HepG2 (cell line): ENCODE results near the gene THADA.

ENCODE experiments used
- BRCA1 ChIP-seq: sonication (generic); formaldehyde crosslinking; IDR thresholded peaks from 2 replicates; pipeline ENCODE4 v1.4.0; 2020; ENCODE audit warnings: missing genetic modification reagents
- EP300 ChIP-seq, 3 experiments: sonication (generic) in 1 of 3; formaldehyde crosslinking in 1 of 3; IDR thresholded peaks; 2 replicates each; pipeline versions ENCODE4 v1.5.1 to v1.6.1; 2011 to 2020; ENCODE audit warnings: low read depth in 2 of 3, low read length in 2 of 3, borderline replicate concordance in 1 of 3, improper control_type of control experiment in 1 of 3, mild to moderate bottlenecking in 1 of 3, missing genetic modification reagents in 1 of 3, moderate library complexity in 1 of 3
- POLR2AphosphoS5 ChIP-seq: IDR thresholded peaks from 2 replicates; pipeline ENCODE4 v1.6.1; 2012; ENCODE audit warnings: low read depth, low read length
- REST ChIP-seq, 2 experiments: IDR thresholded peaks; 2 replicates each; pipeline ENCODE4 v1.6.1; 2011 to 2012; ENCODE audit warnings: low read length in 2 of 2, borderline replicate concordance in 1 of 2, low read depth in 1 of 2, mild to moderate bottlenecking in 1 of 2, moderate library complexity in 1 of 2
- RFX5 ChIP-seq: IDR thresholded peaks from 2 replicates; pipeline ENCODE4 v1.6.1; 2011; ENCODE audit warnings: low read depth, low read length, improper control_type of control experiment
- SAFB2 ChIP-seq: sonication (generic); formaldehyde crosslinking; IDR thresholded peaks from 2 replicates; pipeline ENCODE4 v1.5.1; 2020; ENCODE audit warnings: missing genetic modification reagents, low read depth, mild to moderate bottlenecking, borderline replicate concordance
- SMARCC2 ChIP-seq: fragments of 450-650 bp; IDR thresholded peaks from 2 replicates; pipeline ENCODE4 v1.6.1; 2017; ENCODE audit warnings: antibody characterized with exemption, mild to moderate bottlenecking
- ZNF549 ChIP-seq: sonication (generic); formaldehyde crosslinking; IDR thresholded peaks from 2 replicates; pipeline ENCODE4 v1.5.0; 2020; ENCODE audit warnings: missing genetic modification reagents
- TF ChIP-seq, protein P1 (sequence below): sonication (generic); formaldehyde crosslinking; IDR thresholded peaks from 2 replicates; pipeline ENCODE4 v1.5.0; 2020; ENCODE audit warnings: mild to moderate bottlenecking, missing genetic modification reagents, moderate library complexity

DNA sequence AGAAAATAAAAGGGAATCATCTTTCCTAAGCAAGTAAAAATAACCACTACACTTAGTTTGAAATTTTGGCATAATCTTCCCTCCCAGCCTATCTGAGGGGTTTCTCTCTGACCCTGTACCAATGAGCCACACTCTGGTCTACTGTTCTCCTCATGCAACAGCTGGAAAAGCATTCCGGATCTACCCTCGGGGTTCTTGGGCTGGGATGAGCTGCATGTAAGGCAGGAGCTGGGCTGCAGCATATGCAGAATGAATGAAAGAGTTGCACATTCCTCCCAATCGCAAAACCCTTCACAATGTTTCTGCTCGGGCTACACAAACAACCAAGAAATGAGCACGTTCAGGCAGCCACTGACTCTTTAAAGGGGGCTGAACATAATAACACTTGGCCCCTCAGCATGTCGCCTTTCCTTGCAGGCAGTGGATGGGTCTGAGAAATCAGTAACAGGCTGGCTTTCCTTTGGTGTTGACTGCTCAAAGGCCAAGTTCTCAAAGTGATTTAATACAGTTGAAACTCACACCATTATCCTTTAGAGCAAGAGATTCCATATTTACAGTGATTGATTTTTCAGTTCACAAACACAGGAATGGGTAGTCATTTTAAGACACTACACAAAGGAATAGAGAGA, 189.1 kb downstream of the THADA start:
- TF ChIP-seq, protein P1, sequence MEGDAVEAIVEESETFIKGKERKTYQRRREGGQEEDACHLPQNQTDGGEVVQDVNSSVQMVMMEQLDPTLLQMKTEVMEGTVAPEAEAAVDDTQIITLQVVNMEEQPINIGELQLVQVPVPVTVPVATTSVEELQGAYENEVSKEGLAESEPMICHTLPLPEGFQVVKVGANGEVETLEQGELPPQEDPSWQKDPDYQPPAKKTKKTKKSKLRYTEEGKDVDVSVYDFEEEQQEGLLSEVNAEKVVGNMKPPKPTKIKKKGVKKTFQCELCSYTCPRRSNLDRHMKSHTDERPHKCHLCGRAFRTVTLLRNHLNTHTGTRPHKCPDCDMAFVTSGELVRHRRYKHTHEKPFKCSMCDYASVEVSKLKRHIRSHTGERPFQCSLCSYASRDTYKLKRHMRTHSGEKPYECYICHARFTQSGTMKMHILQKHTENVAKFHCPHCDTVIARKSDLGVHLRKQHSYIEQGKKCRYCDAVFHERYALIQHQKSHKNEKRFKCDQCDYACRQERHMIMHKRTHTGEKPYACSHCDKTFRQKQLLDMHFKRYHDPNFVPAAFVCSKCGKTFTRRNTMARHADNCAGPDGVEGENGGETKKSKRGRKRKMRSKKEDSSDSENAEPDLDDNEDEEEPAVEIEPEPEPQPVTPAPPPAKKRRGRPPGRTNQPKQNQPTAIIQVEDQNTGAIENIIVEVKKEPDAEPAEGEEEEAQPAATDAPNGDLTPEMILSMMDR (CRISPR knock-in tag), result no peak
- TF ChIP-seq SAFB2 (CRISPR knock-in tag) (no peak), POLR2AphosphoS5 (no peak), RFX5 (no peak), REST (IDR thresholded peaks at IDR 0.05; ENCODE audit: borderline replicate concordance in 1 of 2, low read depth in 1 of 2, low read length in 2 of 2) (no peak), EP300 (IDR thresholded peaks at IDR 0.05; ENCODE audit: low read depth in 2 of 2, low read length in 2 of 2) (no peak), EP300 (CRISPR knock-in tag; IDR thresholded peaks at IDR 0.05; ENCODE audit: borderline replicate concordance) (no peak), BRCA1 (CRISPR knock-in tag) (no peak), ZNF549 (CRISPR knock-in tag) (no peak), SMARCC2 (no peak)
